GM18867 (cell line): ENCODE data around the gene MAPK6.
"Not testable (repeated sequence)": the region's sequence is repeated elsewhere in the genome, so short reads cannot be mapped to it uniquely, and the experiment has no call there.

Experiments used
- ATAC-seq: cut with Tn5 transposase; IDR thresholded peaks from one replicate; pipeline ENCODE4 v1.9.1; 2021; ENCODE audit warnings: mild to moderate bottlenecking, moderate library complexity; ENCODE audit not compliant: unreplicated experiment

MAPK6 gene

DNA sequence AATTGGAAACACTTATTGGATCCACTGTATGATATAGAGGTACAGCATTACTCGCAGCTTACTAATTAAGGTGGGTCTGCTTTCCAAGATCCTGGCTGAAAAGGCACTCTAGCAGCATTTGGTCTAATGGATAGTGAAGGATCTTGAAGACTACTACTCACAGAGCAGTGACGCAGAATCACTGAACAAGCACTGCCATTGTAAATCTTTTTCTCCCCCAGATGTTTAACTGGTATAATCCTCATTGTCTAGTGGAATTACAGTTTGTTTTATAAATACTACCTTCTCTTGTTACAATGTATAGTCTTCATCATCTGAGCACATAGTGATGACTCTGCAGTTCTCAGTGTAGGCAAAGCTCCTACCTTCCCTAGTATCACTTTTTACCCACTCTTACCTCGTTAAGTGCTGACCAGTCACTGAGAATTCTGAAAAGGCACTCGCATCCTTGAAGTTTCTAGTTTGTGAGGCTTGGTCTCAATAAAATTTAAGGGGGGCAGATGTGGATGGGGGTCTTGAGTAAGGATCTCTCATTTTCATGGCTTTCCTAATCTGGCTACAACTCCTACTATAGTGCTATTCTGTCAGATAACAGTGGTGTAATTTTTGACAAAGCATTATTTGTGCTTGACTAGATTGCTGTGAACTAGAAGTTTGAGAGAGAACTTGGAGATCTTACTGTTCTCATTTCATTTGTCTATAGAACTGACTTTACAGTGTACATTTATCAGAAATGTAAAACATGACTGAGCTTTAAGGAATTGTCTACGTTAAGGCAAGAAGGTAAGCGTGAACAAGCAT lies 23.2 kb downstream of the MAPK6 start:
- no peak for ATAC-seq

- not testable (repeated sequence) for ATAC-seq
Observed at GRCh38 chr15:52045795-52046298, 26.8 kb downstream of the MAPK6 start.

- ATAC-seq, result not testable (repeated sequence)
Observed at GRCh38 chr15:52046552-52046951, 27.5 kb downstream of the MAPK6 start.

DNA sequence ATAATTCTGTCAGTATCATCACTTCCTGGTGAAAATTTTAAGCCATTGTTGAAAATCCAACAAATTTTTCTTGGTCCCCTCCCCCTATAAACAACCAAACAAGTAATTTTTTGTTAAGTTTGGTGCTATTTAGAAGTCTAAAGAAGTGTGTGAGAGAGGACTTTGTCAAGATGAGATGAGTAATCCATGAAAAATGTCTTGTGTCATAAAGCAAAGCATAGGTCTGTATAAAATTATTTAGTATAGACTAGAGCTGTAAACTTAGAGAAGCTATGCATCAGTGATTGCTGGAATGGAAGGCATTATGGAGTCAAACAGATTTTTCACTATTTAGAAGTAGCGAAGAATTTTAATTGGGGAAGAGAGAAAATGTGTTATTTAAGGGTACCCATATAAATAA lies 31.4 kb downstream of the MAPK6 start:
- ATAC-seq, result no peak

- ATAC-seq, result no peak
Observed at GRCh38 chr15:52052066-52052935, 33.3 kb downstream of the MAPK6 start.

GRCh38 chr15:52054381-52054780 lies 35.4 kb downstream of the MAPK6 start:
- ATAC-seq, result no peak

- not testable (repeated sequence) for ATAC-seq
Observed at GRCh38 chr15:52054858-52055257, 35.8 kb downstream of the MAPK6 start.

GRCh38 chr15:52056001-52056400 lies 37.0 kb downstream of the MAPK6 start:
- ATAC-seq, result no peak

- ATAC-seq, result no peak
Observed at GRCh38 chr15:52056496-52056895, 37.5 kb downstream of the MAPK6 start.

DNA sequence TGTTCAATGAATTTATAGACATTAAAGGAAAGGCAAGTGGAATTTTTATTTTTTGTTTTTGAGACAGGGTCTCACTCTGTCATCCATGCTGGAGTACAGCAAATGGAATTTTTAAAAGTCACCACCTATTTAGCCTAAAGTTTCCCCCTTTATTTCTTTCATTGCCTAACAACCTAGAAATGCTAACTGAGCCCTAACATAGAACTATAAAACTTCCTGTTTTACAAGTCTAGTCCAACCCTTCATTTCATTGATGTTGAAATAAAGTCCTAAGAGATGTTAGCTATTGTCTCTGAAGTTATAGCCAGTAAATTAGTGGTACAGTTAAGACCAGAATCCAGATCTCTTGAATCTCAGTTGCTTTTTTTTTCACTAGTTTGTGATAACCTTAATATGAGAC lies 39.0 kb downstream of the MAPK6 start:
- no peak for ATAC-seq

DNA sequence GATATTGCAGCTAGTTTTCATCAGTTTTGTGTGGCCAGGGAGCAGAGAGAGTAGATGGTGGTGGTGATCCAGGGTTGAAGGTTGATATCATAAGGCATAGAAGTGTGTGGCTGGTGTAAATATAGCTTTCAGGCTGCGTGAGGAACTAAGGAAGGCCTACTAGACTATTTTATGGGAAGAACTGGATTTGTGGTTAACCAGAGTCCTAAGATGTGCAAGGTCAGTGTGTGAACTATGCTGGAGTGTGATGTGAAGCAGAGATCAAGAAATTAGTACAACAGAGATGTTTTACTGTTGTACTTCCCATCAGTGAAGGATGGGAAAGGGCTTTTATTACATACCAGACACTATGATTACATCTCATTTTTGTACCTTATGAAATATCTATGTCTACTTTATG lies 41.5 kb downstream of the MAPK6 start:
- no peak for ATAC-seq

DNA sequence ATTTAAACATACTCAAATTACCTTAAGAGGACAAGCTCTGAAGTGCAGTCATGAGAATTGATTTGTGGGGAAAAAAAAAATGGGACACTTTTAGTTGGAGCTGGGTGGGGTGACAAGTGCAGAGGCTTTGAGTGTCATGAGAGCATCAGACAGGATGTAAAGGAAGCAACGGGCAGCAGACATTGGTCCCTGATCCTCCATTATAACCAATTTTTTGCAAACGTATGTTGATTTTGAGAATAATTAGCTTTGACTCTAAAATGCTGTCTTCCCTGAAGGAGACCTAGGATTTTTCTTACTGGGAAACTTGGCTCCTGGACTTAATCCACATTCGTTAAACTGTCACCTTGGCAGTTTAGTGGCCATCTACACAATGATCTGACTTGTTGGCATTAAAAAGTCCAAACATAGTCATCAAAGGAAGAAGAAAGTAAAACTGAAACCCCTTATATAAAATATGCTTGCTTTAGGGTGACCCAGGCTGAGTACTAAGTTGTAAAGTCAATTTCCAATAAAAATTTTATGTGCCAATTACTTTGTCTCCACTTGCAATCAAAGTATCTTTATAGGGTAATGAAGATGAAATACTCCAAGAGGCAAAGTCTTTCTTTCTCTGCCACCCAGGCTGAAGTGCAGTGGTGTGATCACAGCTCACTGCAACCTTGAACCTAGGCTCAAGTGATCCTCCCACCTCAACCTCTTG lies 48.0 kb downstream of the MAPK6 start:
- ATAC-seq, result no peak

DNA sequence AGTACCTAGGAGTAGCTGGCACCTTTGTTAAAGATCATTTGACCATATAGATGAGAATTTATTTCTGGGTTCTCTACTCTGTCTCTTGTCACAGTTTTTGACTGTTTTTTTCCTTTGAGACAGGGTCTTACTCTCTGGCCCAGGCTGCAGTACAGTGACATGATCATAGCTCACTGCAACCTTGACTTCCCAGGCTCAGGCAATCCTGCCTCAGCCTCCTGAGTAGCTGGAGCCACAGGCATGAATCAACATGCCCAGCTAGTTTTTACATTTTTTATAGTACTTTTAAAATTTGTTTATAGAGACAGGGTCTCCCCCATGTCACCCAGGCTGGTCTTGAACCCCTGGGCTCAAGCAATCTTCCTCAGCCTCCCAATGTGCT lies 48.5 kb downstream of the MAPK6 start:
- ATAC-seq, result no peak

- no peak for ATAC-seq
Observed at GRCh38 chr15:52068004-52068615, 49.1 kb downstream of the MAPK6 start.

- ATAC-seq, result no peak
Observed at GRCh38 chr15:52069559-52069958, 50.5 kb downstream of the MAPK6 start.

GRCh38 chr15:52071570-52071969 lies 52.6 kb downstream of the MAPK6 start:
- no peak for ATAC-seq

- no peak for ATAC-seq
Observed at GRCh38 chr15:52076889-52077781, 58.1 kb downstream of the MAPK6 start.

DNA sequence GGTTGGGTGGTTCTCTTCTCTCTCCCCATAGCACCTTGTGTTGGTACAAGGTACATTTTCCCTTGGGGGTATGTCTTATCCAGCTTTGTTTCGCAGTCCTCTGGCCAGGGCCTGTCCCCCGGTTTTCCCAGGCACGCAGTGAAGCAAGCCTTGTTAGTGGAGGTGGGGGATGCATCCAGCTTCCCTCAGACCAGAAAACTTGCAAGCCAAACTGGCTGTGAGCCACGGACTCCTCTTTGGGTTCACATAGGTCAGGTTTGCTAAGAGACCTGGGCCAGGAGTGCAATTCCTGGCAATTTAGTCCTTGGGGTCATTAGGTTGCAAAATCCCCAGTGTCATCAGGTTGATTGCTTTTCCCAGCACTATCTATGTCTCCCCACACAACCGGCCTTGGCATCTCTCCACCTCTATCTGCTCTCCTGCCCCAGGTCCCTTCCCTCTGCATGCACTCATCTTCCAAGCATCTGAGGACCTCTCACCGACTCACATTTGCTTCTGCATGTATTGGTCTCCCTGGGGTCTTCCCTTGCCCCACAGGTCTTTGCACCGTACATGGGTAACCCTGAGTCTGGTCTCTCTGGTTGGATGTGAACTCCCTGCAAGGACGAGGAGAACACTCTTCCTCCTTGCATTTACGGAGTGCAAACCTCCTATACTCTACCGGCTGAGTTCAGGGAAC lies 59.3 kb downstream of the MAPK6 start:
- ATAC-seq, result no peak
